OCI-M1 (cell line): ENCODE data around the gene SPRR2F.
"Not testable (repeated sequence)": the region's sequence is repeated elsewhere in the genome, so short reads cannot be mapped to it uniquely, and the experiment has no call there.

Experiments
- DNase-seq: peaks from one replicate; lab custom pipeline; 2025; lab: John Stamatoyannopoulos, UW

The SPRR2F gene, protein sequence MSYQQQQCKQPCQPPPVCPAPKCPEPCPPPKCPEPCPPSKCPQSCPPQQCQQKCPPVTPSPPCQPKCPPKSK

DNA sequence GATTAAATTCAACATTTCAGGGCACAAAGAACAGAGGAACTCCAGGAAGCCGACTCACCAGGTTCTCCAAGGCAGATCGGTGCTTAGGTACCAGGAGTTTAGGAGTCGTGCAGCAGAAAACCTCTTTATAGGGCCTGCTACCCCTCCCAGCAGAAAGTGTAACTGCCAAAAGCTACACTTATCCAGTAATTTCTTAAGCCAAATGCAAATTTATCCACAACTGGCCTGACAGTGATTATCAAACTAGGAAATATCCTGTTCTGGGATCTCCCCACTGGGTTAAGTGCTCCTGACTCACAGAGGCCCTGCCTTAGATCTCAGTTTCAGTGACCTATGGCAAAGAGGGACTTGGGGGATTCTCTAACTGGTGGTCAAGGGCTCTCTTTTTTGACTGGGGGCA lies at the start of gene SPRR2F:
Gene SPRR2F (minus strand): TSS at position 101 of the 400 bp plus-strand sequence. CDS start 783 bp downstream, outside the sequence.
- no peak for DNase-seq

DNA sequence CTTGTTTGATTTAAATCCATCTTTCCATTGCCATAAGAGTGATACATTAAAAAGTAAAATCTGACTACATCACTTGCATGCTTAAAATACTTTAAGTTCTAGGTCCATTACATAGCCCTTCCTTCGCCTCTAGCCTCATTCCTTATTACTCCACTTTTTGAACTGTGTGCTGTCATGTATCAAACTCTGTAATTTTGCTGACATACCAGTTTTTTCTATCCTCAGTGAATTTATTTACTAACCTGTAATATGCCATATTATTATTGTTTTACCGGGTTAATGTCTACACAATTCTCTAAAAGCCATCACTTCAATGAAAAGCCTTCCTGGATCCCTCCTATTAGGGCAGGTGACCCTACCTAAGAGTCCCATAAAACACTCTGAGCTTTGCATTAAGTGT lies 42.2 kb upstream of the SPRR2F start:
- DNase-seq: no peak

DNA sequence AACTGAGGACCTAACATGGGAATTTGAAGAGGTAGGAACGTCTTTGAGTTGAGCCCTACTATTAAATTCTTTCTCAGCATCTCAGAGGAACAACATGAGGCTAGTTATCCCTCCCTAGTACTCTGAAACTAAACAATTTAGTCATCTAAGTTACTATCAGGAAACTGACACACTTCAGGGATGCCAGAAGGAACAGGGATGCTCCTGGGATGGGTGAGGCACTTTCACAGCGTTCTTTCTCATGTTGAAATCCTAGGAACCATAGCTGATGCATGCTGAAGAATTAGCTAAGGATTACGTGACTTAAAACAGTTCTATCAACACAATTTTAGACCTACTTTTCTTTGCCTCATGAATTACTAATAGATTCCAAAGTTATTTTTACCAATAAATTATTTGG lies 39.2 kb upstream of the SPRR2F start:
- no peak for DNase-seq

DNA sequence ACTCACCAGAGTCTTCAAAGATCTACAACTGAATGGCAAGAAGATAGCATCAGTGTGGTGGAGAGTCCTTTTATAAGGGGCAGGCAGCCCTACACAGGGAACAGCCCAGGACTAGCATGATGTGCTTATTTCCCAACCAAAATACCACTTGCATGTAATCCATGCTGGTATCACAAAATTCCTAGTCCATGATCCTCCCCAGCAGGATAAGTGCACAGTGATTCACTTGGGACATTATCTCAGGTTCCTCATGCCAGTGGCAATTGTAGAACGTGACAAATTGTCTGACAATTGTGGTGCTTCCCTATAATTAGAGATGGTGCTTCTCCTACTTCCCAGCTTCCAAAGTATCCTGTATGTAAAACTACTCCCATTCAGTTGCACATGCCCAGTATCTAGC lies 37.5 kb upstream of the SPRR2F start, which contains the start of gene SPRR2G:
Gene SPRR2G (minus strand): TSS at position 45 of the 400 bp plus-strand sequence. CDS start 780 bp downstream, outside the sequence.
- no peak for DNase-seq

DNA sequence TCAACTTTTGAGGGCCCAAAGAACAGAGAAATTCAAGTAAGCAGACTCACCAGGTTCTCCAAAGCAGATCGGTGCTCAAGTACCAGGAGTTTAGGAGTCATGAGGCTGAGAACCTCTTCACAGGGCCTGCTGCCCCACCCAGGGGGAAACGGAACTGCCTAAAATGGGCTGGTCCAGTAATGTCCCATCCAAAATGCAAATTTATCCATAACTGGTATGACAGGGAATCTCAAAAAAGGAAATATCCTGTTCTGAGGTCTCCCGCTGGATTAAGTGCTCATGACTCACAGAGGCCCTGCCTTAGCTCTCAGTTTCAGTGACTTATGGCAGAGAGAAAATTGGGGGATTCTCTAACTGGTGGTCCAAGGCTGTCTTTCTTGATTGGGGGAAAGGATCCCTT lies 28.1 kb upstream of the SPRR2F start:
- no peak for DNase-seq

DNA sequence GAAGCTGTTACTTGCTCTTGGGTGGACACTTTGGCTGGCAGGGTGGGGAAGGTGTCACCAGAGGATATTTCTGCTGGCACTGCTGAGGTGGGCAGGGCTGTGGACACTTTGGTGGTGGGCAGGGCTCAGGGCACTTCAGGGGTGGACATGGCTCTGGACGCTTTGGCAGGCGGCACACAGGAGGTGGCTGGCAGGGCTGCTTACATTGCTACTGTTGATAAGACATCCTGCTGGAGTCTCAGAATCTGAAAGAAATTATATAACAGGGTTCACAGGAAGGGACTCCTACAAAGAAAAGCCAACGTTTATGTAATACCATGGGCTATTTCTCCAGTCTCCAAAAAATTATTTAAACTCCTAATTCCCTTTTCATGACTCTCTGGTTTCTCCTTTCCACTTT lies 27.2 kb upstream of the SPRR2F start:
- DNase-seq: no peak

DNA sequence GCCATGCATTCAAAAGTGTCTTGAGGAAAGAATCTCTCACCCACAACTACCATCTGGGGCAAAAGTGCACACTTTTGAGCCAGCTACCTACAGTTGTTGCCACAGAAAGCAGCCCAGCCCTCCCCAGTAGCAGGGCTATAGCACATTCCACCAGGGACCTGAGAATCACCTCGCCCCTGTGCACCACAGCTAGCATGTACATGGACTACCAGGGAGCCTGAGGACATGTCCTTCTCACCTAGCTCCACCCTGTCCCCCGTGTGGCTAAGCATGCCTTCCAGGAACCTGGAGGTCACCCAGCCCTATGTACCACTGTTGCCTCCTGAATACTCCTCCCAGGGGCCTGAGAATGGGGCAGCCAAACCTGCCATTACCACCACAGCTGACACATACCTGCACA lies 20.4 kb upstream of the SPRR2F start:
- DNase-seq: no peak

DNA sequence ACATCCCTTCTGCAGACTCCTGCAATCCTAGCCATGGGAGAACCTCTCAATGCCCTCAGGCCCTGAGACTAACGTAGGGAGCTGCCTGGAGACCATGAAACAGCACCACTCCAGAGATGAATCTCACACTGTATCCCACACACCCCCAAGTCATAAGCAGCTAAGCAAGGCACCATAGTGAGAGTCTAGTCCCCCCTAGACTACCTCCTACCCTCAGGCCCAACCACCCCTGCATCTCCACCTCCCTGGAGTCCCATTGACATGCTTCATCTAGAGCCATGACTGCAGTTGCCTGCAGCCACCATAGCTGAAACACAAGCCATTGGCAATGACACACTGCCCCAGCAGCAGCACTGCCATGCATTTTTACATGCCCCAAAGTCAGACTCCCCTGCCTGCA lies 20.0 kb upstream of the SPRR2F start:
- no peak for DNase-seq

DNA sequence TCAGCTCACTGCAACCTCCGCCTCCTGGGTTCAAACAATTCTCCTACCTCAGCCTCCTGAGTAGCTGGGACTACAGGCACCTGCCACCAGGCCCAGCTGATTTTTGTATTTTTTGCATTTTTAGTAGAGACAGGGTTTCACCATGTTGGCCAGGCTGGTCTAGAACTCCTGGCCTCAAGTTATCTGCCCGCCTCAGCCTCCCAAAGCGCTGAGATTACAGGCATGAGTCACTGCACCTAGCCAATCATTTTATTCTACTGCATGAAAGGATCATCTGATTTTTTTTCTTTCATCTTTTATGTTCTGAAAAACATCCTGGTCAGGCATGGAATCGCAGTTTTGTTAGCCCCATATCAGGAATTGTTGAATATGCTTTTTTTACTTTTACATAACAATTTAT lies 15.4 kb upstream of the SPRR2F start:
- DNase-seq: not testable (repeated sequence)

DNA sequence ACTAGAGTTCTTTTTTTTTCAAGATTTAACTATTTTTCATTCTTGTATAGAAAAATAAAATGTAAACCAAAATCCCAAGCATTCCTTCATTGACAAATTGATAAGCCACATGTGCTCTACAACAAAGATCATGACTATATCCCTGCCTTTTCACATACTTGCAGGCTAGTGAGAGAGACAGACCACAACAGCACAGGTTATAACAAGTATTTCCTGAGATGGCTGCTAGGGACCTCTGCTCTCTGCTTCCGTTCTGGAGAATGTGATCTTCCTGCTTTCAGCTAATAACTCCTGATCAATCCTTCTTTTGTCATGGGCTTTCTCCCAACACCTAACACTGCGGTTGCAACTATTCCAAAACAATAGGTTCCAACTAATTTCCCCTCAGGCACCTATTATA lies 14.0 kb upstream of the SPRR2F start:
- DNase-seq: no peak

DNA sequence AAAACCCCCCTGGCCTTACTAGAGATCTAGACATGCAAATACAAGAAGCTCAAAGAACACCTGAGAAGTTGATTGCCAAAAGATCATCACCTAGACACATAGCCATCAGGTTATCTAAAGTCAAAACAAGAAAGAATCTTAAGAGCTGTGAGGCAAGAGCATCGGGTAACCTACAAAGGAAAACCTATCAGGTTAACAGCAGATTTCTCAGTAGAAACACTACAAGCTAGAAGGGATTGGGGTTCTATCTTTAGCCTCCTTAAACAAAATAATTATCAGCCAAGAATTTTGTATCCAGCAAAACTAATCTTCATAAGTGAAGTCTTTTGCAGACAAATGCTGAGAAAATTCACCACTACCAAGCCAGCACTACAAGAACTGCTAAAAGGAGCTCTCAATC lies 12.2 kb upstream of the SPRR2F start:
- no peak for DNase-seq

DNA sequence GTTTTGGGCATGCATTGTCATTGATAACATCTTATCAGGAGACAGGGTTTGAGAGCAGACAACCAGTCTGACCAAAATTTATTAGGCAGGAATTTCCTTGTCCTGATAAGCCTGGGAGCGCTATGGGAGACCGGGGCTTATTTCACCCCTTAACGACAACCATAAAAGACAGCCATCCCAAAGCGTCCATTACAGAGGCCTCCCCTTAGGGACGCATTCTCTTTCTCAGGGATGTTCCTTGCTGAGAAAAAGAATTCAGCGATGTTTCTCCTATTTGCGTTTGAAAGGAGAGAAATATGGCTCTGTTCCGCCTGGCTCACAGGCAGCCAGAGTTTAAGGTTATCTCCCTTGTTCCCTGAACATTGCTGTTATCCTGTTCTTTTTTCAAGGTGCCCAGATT lies 10.5 kb upstream of the SPRR2F start:
- not testable (repeated sequence) for DNase-seq

DNA sequence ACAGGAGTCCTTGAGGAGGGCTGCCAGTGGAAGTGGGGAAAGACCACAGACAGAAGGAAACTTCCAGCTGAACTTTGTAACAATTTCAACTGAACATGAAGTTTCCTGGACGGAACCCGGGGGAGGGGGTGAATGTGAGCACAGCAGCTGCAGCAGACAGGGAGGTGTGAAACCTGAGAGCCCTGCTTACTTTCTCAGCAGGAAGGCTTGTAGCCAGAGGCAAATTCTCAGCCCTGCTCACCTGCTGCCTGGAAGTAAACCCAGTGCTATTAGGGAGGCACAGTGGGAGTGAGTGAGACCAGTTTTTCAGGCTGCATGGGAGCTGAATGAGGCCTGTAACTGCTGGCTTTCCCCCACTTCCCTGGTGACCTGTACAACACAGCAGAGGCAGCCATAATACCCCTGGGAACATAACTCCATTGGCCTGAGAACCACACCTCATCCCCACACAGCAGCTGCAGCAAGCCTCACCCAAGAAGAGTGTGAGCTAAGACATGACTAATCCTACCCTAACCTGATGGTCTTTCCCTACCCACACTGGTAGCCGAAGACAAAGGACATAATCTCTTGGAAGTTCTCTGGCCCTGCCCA lies 9.6 kb upstream of the SPRR2F start:
- no peak for DNase-seq

DNA sequence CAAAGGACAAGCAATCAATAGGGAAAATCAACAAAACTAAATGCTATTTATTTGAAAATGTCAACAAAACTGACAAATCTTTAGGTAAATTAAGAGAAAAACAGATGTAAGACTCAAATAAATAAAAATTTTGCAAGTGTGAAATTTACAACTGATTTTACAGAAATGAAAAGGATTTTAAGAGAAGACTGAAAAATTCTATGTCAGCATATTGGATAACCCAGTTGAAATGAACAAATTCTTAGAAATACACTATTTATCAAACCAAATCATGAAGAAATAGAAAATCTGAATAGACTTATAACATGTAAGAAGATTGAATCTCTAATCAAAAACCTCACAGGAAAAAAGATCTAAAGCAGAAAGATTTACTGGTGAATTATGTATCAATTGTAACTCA lies 7.6 kb upstream of the SPRR2F start:
- no peak for DNase-seq

DNA sequence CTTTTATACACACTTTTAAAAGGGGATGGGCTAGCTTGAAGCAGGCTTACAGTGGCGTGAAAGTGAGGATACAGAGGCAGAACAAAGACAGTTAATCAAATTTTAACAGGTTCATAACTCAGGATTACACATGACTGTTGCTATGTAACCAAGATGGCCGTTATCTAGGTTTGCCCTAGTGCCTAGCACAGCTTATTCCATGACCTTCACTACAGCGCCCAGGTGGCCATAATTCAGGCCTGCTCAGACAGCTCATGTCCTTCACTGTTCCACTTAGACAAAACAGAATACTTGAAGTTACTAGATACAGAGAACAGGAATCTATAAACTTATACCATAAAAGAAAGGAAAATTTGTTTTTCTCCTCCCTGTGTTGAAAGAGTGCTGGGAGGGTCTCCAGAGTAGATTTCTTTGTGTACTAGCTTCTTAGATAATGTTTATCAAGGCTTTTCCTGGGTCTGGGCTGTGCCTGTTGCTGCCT lies 6.2 kb upstream of the SPRR2F start:
- DNase-seq: peak; percentile 42

DNA sequence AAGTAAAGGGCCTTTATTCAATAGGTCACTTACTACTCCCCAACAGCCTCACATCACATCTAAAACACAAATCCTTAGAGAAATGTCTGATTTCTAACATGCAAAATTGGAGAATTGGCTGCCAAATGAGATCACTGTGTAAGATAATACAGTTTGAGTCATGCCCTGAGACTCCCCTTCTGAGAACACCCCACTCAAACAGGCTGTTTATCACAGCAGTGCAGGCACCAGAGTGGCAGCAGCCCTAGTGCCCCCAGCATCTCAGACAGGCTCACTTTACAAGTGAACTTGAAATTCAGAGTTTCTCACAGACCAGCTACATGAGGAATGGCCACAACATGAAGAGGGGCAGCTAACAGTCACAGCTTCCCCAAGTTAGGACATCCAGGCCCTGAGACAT lies 1.9 kb upstream of the SPRR2F start:
- peak; percentile 27 for DNase-seq

DNA sequence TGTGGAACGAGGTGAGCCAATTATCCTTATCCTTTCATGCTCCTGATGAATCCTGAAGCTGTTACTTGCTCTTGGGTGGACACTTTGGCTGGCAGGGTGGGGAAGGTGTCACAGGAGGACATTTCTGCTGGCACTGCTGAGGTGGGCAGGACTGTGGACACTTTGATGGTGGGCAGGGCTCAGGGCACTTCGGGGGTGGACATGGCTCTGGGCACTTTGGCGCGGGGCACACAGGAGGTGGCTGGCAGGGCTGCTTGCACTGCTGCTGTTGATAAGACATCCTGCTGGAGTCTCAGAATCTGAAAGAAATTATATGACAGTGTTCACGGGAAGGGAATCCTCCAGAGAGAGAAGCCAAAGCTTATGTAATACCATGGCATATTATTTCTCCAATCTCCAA lies 862 bp downstream of the SPRR2F start:
- not testable (repeated sequence) for DNase-seq

DNA sequence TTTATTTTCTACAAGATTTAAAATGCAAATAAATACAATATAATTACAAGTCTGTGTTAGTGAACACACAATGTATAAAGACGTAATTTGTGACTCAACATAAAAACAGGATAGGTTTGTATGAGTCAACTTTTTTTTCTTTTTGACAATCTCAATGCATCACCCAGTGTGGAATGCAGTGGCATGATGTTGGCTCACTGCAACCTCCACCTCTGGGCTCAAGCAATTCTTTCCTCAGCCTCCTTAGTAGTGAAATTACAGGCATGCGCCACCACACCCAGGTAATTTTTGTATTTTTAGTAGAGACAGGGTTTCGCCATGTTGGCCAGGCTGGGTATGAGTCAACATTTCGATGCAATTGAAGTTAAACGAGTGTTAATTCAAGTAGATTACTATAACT lies 13.1 kb downstream of the SPRR2F start:
- no peak for DNase-seq

DNA sequence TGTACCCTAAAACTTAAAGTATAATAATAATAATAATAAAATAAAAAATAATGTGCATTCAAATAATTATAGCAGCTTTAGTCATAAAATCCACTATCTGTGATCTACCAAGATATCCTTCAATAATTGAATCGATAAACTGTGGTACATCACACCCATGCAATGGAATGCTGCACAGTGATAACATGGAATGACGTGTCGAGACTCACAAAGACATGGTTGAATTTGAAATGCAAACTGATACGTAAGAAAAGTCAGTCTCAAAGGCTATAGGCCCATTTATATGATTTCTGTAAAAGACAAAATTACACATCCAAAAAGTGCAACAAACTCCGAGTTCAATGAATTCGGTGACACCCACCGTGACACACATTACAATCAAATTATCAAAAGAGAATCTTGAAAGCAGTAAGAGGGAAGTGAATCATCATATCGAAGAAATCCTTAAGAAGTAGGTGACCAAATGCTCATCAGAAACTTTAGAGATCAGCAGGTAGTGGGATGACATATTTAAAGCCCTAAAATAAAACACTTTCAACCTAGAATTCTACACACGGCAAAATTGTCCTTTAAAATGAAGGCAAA lies 13.8 kb downstream of the SPRR2F start:
- no peak for DNase-seq

DNA sequence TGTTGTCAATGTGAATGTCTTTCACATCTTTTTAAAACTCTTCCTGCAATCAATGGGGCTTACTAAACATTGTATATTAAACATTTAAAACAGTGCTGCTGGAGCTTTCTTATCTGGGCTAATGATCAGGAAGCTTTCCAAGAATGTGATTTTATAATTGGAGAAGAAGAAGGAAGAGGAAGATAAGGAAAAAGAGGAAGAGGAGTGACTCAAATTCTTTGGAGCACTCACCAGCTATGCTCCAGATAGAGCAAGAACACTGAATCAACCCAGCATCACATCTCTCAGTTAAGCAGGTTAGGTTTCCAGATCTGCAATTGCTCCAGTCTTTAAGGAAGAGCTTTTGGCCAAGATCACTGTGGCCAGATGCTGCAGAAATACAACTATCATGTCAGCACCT lies 17.6 kb downstream of the SPRR2F start:
- no peak for DNase-seq

DNA sequence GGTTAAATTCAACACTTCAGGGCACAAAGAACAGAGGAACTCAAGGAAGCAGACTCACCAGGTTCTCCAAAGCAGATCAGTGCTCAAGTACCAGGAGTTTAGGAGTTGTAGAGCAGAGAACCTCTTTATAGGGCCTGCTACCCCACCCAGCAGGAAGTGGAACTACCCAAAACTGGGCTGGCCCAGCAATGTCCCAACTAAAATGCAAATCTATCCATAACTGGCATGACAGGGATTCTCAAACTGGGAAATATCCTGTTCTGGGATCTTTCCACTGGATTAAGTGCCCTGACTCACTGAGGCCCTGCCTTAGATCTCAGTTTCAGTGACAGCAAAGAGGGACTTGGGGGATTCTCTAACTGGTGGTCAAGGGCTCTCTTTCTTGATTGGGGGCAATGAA lies 18.9 kb downstream of the SPRR2F start, which contains the start of gene SPRR2E:
Gene SPRR2E (minus strand): TSS at position 101 of the 400 bp plus-strand sequence. CDS start 775 bp downstream, outside the sequence.
- no peak for DNase-seq

DNA sequence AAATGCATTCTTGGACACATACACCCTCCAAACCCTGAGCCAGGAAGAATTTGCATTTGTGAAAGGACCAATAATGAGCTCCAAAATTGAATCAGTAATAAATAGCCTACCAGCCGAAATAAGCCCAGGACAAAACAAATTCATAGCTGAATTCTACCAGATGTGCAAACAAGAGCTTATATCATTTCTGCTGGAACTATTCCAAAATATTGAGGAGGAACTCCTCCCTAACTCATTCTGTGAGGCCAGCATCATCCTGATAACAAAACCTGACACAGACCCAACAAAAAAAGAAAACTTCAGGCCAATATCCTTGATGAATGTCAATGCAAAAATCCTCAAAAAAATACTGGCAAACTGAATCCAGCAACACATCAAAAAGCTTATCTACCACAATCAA lies 25.7 kb downstream of the SPRR2F start:
- DNase-seq: peak; percentile 56

DNA sequence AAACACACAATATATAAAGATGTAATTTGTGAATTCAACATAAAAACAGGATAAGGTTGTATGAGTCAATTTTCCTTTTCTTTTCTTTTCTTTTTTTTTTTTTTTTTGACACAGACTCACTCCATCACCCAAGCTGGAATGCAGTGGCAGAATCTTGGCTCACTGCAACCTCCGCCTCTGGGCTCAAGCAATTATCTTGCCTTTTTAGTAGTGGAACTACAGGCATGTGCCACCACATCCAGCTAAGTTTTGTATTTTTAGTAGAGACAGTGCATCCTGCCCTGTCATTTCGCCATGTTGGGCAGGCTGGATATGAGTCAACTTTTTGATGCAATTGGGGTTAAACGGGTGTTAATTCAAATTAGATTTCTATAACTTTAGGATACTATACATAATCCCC lies 31.6 kb downstream of the SPRR2F start:
- no peak for DNase-seq
